ENCODE results near the gene SMARCA4.
A peak's percentile ranks its signal among the peaks of the same experiment; 100 is the strongest.

Gene SMARCA4

GRCh38 chr19:10960314-10961072 lies at the start of gene SMARCA4:
TSS of gene SMARCA4 (plus strand) at chr19:10961030. CDS start at chr19:10984152, 23,122 bp downstream.
- DNase-seq (ENCODE audit: low spot score), result peak; percentile 100

- no peak for DNase-seq (ENCODE audit: low spot score)
Observed at GRCh38 chr19:10911579-10912363, 49.1 kb upstream of the SMARCA4 start.

DNA sequence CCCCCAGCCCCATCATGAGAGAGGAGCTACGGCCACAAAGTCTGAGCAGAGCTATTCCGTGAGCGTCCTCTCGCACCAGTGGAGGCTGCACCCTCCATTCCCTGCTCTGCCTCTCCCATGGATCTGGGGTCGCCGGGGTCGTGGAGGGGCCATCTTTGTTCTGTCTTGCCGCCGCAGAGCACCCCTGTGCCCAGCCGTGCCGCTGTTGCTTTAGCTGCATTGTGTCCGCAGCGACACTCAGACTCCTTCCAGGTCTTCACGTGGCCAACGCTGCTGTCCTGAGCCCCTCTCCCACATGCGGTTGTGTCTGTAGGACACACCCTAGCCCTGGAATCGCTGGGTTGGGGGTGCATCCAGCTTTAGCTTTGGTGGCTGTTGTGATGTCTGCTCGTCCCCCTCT lies 48.2 kb upstream of the SMARCA4 start:
- DNase-seq (ENCODE audit: low spot score), result no peak

- no peak for DNase-seq (ENCODE audit: low spot score)
Observed at GRCh38 chr19:10913716-10914340, 47.0 kb upstream of the SMARCA4 start.

GRCh38 chr19:10915130-10916091 lies 45.4 kb upstream of the SMARCA4 start:
- peak; percentile 96 for DNase-seq (ENCODE audit: low spot score)

DNA sequence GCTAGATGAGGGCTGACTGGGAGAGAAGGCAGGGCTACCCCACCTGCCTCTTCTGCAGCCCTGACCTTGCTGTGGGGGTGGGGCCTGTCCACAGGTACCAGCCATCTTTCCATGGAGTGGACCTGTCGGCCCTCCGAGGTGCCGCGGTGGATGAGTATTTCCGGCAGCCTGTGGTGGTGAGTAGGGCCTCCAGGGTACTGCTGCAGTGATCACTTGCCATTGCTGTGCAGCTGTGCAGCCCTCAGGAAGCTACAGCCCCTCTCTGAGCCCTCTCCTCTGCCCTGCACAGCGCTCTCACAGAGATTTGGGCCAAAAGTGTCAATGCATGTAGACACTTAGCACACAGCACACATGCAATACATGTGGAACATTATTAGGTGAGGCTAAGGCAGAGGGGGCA lies 44.2 kb upstream of the SMARCA4 start:
- no peak for DNase-seq (ENCODE audit: low spot score)

- no peak for DNase-seq (ENCODE audit: low spot score)
Observed at GRCh38 chr19:10918359-10918758, 42.5 kb upstream of the SMARCA4 start.

DNA sequence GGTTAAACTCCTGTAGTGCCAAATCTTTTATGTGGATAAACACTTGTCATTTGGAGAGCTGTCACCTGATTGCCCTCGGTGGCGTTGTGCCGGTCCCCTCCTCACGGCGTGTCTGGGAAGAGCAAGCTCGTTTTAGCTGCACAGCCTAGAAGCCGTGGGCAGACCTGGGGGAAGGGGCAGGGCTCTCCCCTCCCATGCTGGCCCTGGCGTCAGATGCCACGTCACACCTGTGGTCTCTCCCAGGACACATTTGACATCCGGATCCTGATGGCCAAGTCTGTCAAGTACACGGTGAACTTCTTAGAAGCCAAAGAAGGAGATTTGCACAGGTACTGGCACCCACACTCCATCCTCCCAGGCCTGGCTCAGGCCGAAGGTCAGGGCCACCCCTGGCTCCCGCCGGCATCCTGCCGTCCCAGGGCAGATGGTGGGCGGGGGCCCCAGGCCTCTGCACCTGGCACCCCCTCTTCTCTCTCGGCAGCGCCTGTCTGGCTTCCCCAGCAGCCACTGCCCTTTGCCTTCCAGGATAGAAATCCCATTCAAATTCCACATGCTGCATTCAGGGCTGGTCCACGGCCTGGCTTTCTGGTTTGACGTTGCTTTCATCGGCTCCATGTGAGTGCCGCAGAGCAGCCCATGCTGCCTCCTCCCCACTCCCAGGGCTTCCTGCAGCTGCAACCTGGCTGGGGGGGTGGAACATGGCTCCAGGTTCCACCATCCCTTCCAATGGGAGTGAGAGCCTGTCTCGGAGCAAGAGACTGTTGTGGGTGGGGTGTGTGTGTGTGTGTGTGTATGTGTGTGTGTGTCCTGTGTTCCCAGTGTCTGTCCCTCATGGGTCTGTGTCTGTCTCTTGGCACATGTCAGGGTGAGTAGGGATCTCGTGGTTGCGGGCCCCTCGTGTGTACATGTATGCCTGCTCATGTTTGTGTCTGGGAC lies 41.2 kb upstream of the SMARCA4 start:
- DNase-seq (ENCODE audit: low spot score), result no peak

DNA sequence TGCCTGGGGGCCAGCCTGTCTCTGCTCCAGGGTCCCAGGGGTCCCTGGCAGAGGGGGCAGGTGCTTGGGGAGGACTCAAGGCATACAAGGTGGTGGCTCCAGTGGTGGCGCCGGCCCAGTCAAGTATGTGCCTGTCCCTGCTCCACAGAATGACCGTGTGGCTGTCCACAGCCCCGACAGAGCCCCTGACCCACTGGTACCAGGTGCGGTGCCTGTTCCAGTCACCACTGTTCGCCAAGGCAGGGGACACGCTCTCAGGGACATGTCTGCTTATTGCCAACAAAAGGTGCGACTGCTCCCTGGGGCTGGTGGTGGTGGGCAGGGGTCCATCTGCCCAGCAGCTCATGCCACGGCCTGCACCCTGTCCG lies 40.6 kb upstream of the SMARCA4 start:
- DNase-seq (ENCODE audit: low spot score), result no peak

DNA sequence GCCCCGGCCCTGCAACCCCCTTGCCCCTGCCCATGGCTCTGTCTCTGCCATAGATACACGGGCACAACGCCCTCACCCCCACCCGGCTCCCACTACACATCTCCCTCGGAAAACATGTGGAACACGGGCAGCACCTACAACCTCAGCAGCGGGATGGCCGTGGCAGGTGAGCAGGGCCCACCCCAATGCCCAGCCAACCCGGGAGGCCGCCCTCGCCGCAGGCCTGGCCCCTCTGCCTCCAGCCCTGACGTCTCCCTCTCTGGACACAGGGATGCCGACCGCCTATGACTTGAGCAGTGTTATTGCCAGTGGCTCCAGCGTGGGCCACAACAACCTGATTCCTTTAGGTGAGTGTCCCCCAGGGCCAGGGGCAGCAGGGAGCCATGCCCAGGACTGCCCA lies 40.0 kb upstream of the SMARCA4 start:
- DNase-seq (ENCODE audit: low spot score), result peak; percentile 3

GRCh38 chr19:10921199-10921909 lies 39.5 kb upstream of the SMARCA4 start:
- peak; percentile 4 for DNase-seq (ENCODE audit: low spot score)

DNA sequence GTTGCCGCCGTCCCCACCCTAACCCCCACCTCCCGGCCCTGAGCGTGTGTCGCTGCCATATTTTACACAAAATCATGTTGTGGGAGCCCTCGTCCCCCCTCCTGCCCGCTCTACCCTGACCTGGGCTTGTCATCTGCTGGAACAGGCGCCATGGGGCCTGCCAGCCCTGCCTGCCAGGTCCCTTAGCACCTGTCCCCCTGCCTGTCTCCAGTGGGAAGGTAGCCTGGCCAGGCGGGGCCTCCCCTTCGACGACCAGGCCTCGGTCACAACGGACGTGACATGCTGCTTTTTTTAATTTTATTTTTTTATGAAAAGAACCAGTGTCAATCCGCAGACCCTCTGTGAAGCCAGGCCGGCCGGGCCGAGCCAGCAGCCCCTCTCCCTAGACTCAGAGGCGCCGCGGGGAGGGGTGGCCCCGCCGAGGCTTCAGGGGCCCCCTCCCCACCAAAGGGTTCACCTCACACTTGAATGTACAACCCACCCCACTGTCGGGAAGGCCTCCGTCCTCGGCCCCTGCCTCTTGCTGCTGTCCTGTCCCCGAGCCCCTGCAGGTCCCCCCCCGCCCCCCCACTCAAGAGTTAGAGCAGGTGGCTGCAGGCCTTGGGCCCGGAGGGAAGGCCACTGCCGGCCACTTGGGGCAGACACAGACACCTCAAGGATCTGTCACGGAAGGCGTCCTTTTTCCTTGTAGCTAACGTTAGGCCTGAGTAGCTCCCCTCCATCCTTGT lies 38.8 kb upstream of the SMARCA4 start:
- peak; percentile 5 for DNase-seq (ENCODE audit: low spot score)

DNA sequence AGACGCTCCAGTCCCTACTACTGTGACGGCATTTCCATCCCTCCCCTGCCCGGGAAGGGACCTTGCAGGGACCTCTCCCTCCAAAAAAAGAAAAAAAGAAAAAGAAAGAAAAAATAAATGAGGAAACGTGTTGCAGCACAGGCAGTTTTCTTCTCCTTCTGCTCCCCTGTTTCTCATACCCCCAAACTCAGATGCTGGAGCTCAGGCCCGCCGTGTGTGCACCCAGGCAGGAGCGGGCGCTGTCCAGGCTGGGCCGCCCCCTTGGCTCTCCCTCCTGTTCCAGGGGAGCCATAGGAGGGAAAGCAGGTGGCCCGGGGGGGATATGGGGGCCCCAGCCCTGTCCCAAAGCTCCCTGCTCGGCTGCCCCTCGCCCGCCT lies 38.2 kb upstream of the SMARCA4 start:
- no peak for DNase-seq (ENCODE audit: low spot score)

- peak; percentile 4 for DNase-seq (ENCODE audit: low spot score)
Observed at GRCh38 chr19:10923260-10924112, 37.3 kb upstream of the SMARCA4 start.

DNA sequence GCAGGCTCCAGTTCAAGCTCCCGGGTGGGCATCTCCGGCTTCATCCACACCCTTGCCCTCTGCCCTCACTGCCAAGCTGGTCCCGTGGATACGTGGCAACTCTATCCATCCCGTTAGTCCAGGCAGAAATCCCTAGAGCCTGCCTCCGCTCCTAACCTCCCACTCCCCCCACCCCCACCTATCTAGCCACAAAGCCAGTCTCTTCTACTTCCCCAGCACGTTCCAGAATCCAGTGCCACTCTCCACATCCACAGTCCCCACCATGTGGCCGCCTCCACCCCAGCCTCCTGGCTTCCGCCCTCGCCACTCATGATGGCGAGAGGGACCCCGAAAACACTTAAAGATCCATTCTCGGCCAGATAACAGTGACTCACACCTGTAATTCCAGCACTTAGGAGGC lies 36.2 kb upstream of the SMARCA4 start:
- DNase-seq (ENCODE audit: low spot score), result no peak

GRCh38 chr19:10927730-10928562 lies 32.9 kb upstream of the SMARCA4 start:
- peak; percentile 29 for DNase-seq (ENCODE audit: low spot score)
